HCT116 (cell line): ENCODE results near the gene EIF2B4. TPM values are rescaled to one million over a fixed set of nuclear protein-coding genes. Genes with fewer than 3 reads are reported as not detected.
A peak's percentile ranks its signal among the peaks of the same experiment; 100 is the strongest.

Source experiments
- ATAC-seq: fragments of 200-7000 bp; cut with Tn5 transposase; 2 replicates; pipeline ENCODE4 v1.9.1; 2020; ENCODE audit warnings: mild to moderate bottlenecking, moderate library complexity
- BruUV-seq: library from RNA; stranded (reverse); fragments of 400-500 nt; replicated peaks from 2 replicates; lab custom pipeline; 2021; lab: Mats Ljungman, UMichigan
- CTCF ChIA-PET: fragments of 300-600 bp; sonication (Branson Sonifier 250); formaldehyde crosslinking; loops from one replicate; lab custom pipeline; 2021; ENCODE audit warnings: antibody characterized with exemption; lab: Charles Lee
- POLR2A ChIA-PET: fragments of 300-600, 350-600 bp; sonication (Branson Sonifier 250); formaldehyde crosslinking; loops from one replicate; lab custom pipeline; 2021; ENCODE audit warnings: antibody characterized with exemption; lab: Charles Lee
- RAD21 ChIA-PET, 2 experiments: fragments of 300-600 bp; sonication (Branson Sonifier 250); formaldehyde crosslinking; loops; one replicate each; lab custom pipeline; 2023; ENCODE audit warnings: low total read pairs in 2 of 2; ENCODE audit not compliant: uncharacterized antibody in 2 of 2, unreplicated experiment in 2 of 2, low non-redundant PET in 1 of 2; lab: Charles Lee
- DNase-seq: peaks from one replicate; pipeline ENCODE4 v3.0.0-alpha.2; 2010; ENCODE audit warnings: low read depth, low spot score
- H2AFZ ChIP-seq: fragments of 200-600 bp; shearing (Covaris generic), sonication (generic); 2 replicates; pipeline ENCODE4 v1.6.1; 2017; ENCODE audit warnings: low read depth, mixed run types, mixed read lengths, antibody characterized with exemption, low read length; ENCODE audit not compliant: poor library complexity, severe bottlenecking
- H3K27ac ChIP-seq: 2 replicates; pipeline ENCODE4 v1.5.1; 2012; ENCODE audit warnings: low read depth, low read length
- H3K27me3 ChIP-seq: fragments of 200-600 bp; sonication (generic); 2 replicates; pipeline ENCODE4 v1.6.1; 2016; ENCODE audit warnings: mixed run types, low read length, mixed read lengths; ENCODE audit not compliant: insufficient read depth
- H3K36me3 ChIP-seq, 2 experiments: fragments of 200-500 bp in 1 of 2; fragments of 200-600 bp in 1 of 2; sonication (Bioruptor generic) in 1 of 2; sonication (generic) in 1 of 2; 2 replicates each; pipeline versions ENCODE4 v1.5.1 to v1.6.1; 2014 to 2016; ENCODE audit warnings: low read length in 2 of 2, inconsistent platforms in 1 of 2, mixed read lengths in 1 of 2, mixed run types in 1 of 2; ENCODE audit not compliant: insufficient read depth in 2 of 2, control insufficient read depth in 1 of 2
- H3K4me1 ChIP-seq, 2 experiments: fragments of 200-600 bp in 1 of 2; sonication (generic) in 1 of 2; 2 replicates each; pipeline versions ENCODE4 v1.5.1 to v1.6.1; 2012 to 2017; ENCODE audit warnings: low read length in 2 of 2, inconsistent platforms in 1 of 2, mild to moderate bottlenecking in 1 of 2, mixed read lengths in 1 of 2, mixed run types in 1 of 2, moderate library complexity in 1 of 2; ENCODE audit not compliant: insufficient read depth in 2 of 2, control insufficient read depth in 1 of 2
- H3K4me2 ChIP-seq: fragments of 200-600 bp; sonication (generic); 2 replicates; pipeline ENCODE4 v1.6.1; 2017; ENCODE audit warnings: mixed run types, low read length, mixed read lengths
- H3K4me3 ChIP-seq, 2 experiments: fragments of 200-600 bp in 1 of 2; sonication (generic) in 1 of 2; replicated peaks in 1 of 2; 2 replicates each; pipeline ENCODE4 v1.5.1; 2011 to 2016; ENCODE audit warnings: low read length in 2 of 2, control low read depth in 1 of 2, low read depth in 1 of 2, mild to moderate bottlenecking in 1 of 2, mixed read lengths in 1 of 2, mixed run types in 1 of 2
- H3K79me2 ChIP-seq: fragments of 200-600 bp; sonication (generic); 2 replicates; pipeline ENCODE4 v1.6.1; 2017; ENCODE audit warnings: mild to moderate bottlenecking, mixed run types, low read length, moderate library complexity, mixed read lengths; ENCODE audit not compliant: insufficient read depth
- H3K9ac ChIP-seq: fragments of 200-600 bp; sonication (generic); 2 replicates; pipeline ENCODE4 v1.6.1; 2016; ENCODE audit warnings: low read length, mixed read lengths
- H3K9me2 ChIP-seq: fragments of 200-600 bp; sonication (generic), shearing (Covaris generic); 2 replicates; pipeline ENCODE4 v1.6.1; 2017; ENCODE audit warnings: mixed run types, mild to moderate bottlenecking, moderate library complexity; ENCODE audit not compliant: insufficient read depth
- H3K9me3 ChIP-seq, 2 experiments: fragments of 200-500 bp in 1 of 2; fragments of 200-600 bp in 1 of 2; sonication (Bioruptor generic) in 1 of 2; sonication (generic) in 1 of 2; 2 replicates each; pipeline ENCODE4 v1.6.1; 2014 to 2017; ENCODE audit warnings: low read length in 2 of 2, mixed read lengths in 2 of 2, inconsistent platforms in 1 of 2, low read depth in 1 of 2, mild to moderate bottlenecking in 1 of 2, mixed run types in 1 of 2, moderate library complexity in 1 of 2; ENCODE audit not compliant: control insufficient read depth in 1 of 2, insufficient read depth in 1 of 2
- H4K20me1 ChIP-seq: fragments of 200-600 bp; sonication (generic), shearing (Covaris generic); 2 replicates; pipeline ENCODE4 v1.6.1; 2017; ENCODE audit warnings: mixed run types, mild to moderate bottlenecking, moderate library complexity; ENCODE audit not compliant: insufficient read depth
- CBX3 ChIP-seq: IDR thresholded peaks from 2 replicates; pipeline ENCODE4 v1.6.1; 2012; ENCODE audit warnings: low read depth
- CEBPB ChIP-seq: IDR thresholded peaks from 2 replicates; pipeline ENCODE4 v1.6.1; 2012; ENCODE audit warnings: low read depth
- CTCF ChIP-seq, 3 experiments: fragments of 200-600 bp in 1 of 3; sonication (generic) in 1 of 3; IDR thresholded peaks in 2 of 3; conservative IDR thresholded peaks in 1 of 3; 2 replicates each; pipeline ENCODE4 v1.5.1; 2012 to 2017; ENCODE audit warnings: low read depth in 2 of 3, low read length in 2 of 3, antibody characterized with exemption in 1 of 3, borderline replicate concordance in 1 of 3, control low read depth in 1 of 3, mild to moderate bottlenecking in 1 of 3, mixed read lengths in 1 of 3, mixed run types in 1 of 3, moderate library complexity in 1 of 3; ENCODE audit not compliant: insufficient read depth in 1 of 3
- EGR1 ChIP-seq: IDR thresholded peaks from 2 replicates; pipeline ENCODE4 v1.6.1; 2012; ENCODE audit warnings: low read depth
- JUND ChIP-seq: IDR thresholded peaks from 2 replicates; pipeline ENCODE4 v1.6.1; 2012
- MAX ChIP-seq: IDR thresholded peaks from 2 replicates; pipeline ENCODE4 v1.6.1; 2012
- POLR2A ChIP-seq: IDR thresholded peaks from 2 replicates; pipeline ENCODE4 v1.7.0; 2011; ENCODE audit warnings: borderline replicate concordance; ENCODE audit not compliant: insufficient read depth, insufficient read length; ENCODE audit errors: extremely low read depth
- RAD21 ChIP-seq: IDR thresholded peaks from 2 replicates; pipeline ENCODE4 v1.6.1; 2012; ENCODE audit warnings: low read depth, mild to moderate bottlenecking
- REST ChIP-seq: IDR thresholded peaks from 2 replicates; pipeline ENCODE4 v1.6.1; 2012; ENCODE audit warnings: low read depth
- SIN3A ChIP-seq: IDR thresholded peaks from 2 replicates; pipeline ENCODE4 v1.6.1; 2012; ENCODE audit warnings: low read depth
- SP1 ChIP-seq: IDR thresholded peaks from 2 replicates; pipeline ENCODE4 v1.6.1; 2012; ENCODE audit warnings: low read depth
- ZFX ChIP-seq: fragments of 450-650 bp; IDR thresholded peaks from 2 replicates; pipeline ENCODE4 v1.6.1; 2017
- ZNF274 ChIP-seq: fragments of 200-500 bp; sonication (Bioruptor generic); IDR thresholded peaks from 2 replicates; pipeline ENCODE4 v1.6.1; 2014; ENCODE audit warnings: mild to moderate bottlenecking, low read depth, low read length, inconsistent platforms
- intact Hi-C: fragments of 100-400 bp; cut with micrococcal nuclease; formaldehyde crosslinking; loops from 2 replicates; pipeline ENCODE4 v1.10.0; 2022
- total RNA-seq: library from RNA; stranded (reverse); gene quantifications from one replicate; pipeline ENCODE4 v1.2.1, GENCODE V29; 2021; ENCODE audit not compliant: unreplicated experiment

EIF2B4 gene
- total RNA-seq, 1 experiment from 2014 or later, result 43.8 TPM

- no peak for TF ChIP-seq REST
- 0 out of 2 replicates have a peak, but pooled peaks have one; percentile 37 for TF ChIP-seq EGR1
Measured at GRCh38 chr2:27409321-27410073, 39.4 kb upstream of the EIF2B4 start, which contains the start of gene PPM1G (continued).

- no peak overlapping the region for H2AFZ ChIP-seq
- CTCF ChIA-PET, result interaction anchor here (1.6 to 3.1 kb wide), 2 partner anchors 21 to 274 kb away, joined by 6 to 22 read pairs; no protein-coding TSS in a partner anchor
- H3K4me1 ChIP-seq, result peaks cover 0 to 16% of the 10 kb centered on the region in 2 experiments; a peak in 3 of 4 replicates
- ATAC-seq, result peak; percentile 44
- no peaks in the 10 kb centered on the region for H3K27me3 ChIP-seq
- no peaks in the 10 kb centered on the region for H3K9me3 ChIP-seq
- POLR2A ChIA-PET, result interaction anchor here (0.8 to 2.6 kb wide), 5 partner anchors 11 to 188 kb away, joined by 3 to 22 read pairs (median 3); partner anchors contain the start of gene NRBP1
- H3K4me3 ChIP-seq, result peak overlapping the region; percentile 97 to 98
- no peaks in the 10 kb centered on the region for H3K9me2 ChIP-seq
- peaks cover 56% of the 10 kb centered on the region for H3K79me2 ChIP-seq
- H3K27ac ChIP-seq, result peak overlapping the region; percentile 91
- no peak for DNase-seq
- H3K36me3 ChIP-seq, result peaks cover 4 to 13% of the 10 kb centered on the region in 2 experiments
- RAD21 ChIA-PET, result interaction anchor here in 1 of 2 experiments (1.2 kb wide), 1 partner anchor 19 kb away, joined by 4 read pairs; the partner anchor contains the start of gene NRBP1
- peak overlapping the region; percentile 84 for H3K4me2 ChIP-seq
- peaks cover 8% of the 10 kb centered on the region; the same call in 1 of the 2 replicates for H4K20me1 ChIP-seq
- peak overlapping the region; percentile 98 for H3K9ac ChIP-seq
- no TSS peak for BruUV-seq
- intact Hi-C loops, result loop anchor here (1.0 to 5.0 kb wide), 4 partner anchors 20 to 275 kb away; partner anchors contain the start of genes CCDC121, GPN1, NRBP1 and SLC4A1AP
- TF ChIP-seq CEBPB (no peak), SIN3A (no peak), REST (no peak), SP1 (no peak), CTCF (IDR thresholded peaks at IDR 0.05 in 2 of 3, conservative IDR thresholded peaks at IDR 0.05 in 1 of 3; ENCODE audit: borderline replicate concordance in 1 of 3, insufficient read depth in 1 of 3, low read depth in 2 of 3, low read length in 2 of 3) (no peak), POLR2A (no peak), CBX3 (no peak), ZNF274 (no peak), JUND (no peak), ZFX (no peak), MAX (no peak; the same call in 1 of the 2 replicates), RAD21 (no peak)
Measured at GRCh38 chr2:27408601-27409320, 38.6 kb upstream of the EIF2B4 start.
